Activated CD4-positive, alpha-beta T cell treated with anti-CD3 and anti-CD28 coated beads, Interleukin-2, amount 50 U/mL, for 1 hour (primary cell): ENCODE measurements around the gene FAM120AOS.
"Not testable (repeated sequence)": the region's sequence is repeated elsewhere in the genome, so short reads cannot be mapped to it uniquely, and the experiment has no call there.

Source experiments
- DNase-seq: peaks from one replicate; pipeline ENCODE4 v3.0.0-alpha.2; 2020

Gene FAM120AOS

GRCh38 chr9:93466416-93467061, 13.2 kb upstream of the FAM120AOS start:
- no peak for DNase-seq

GRCh38 chr9:93465855-93466254, 12.5 kb upstream of the FAM120AOS start:
- DNase-seq, result no peak

GRCh38 chr9:93464876-93465275, 11.5 kb upstream of the FAM120AOS start:
- DNase-seq, result no peak

- DNase-seq, result no peak
These were observed 11.0 kb upstream of the FAM120AOS start for GRCh38 chr9:93464395-93464794.

- no peak for DNase-seq
These were observed 10.4 kb upstream of the FAM120AOS start for GRCh38 chr9:93463638-93464248.

GRCh38 chr9:93461821-93462220, 8.4 kb upstream of the FAM120AOS start:
- DNase-seq, result no peak

- DNase-seq, result no peak
These were observed 8.0 kb upstream of the FAM120AOS start for GRCh38 chr9:93461414-93461743.

GRCh38 chr9:93460689-93461413, 7.5 kb upstream of the FAM120AOS start:
- DNase-seq, result no peak

- no peak for DNase-seq
These were observed 6.1 kb upstream of the FAM120AOS start for GRCh38 chr9:93459432-93459847.

GRCh38 chr9:93458712-93459111, 5.3 kb upstream of the FAM120AOS start:
- DNase-seq, result no peak

GRCh38 chr9:93457006-93457405, 3.6 kb upstream of the FAM120AOS start:
- no peak for DNase-seq

GRCh38 chr9:93456504-93456903, 3.1 kb upstream of the FAM120AOS start:
- no peak for DNase-seq

- DNase-seq, result no peak
These were observed 2.6 kb upstream of the FAM120AOS start for GRCh38 chr9:93456022-93456421.

- peak; percentile 12 for DNase-seq
These were observed 703 bp downstream of the FAM120AOS start for GRCh38 chr9:93452710-93453046.

GRCh38 chr9:93451849-93452709, 1.3 kb downstream of the FAM120AOS start:
- peak; percentile 43 for DNase-seq

GRCh38 chr9:93450945-93451815, 2.2 kb downstream of the FAM120AOS start, which contains the start of gene FAM120A:
Gene FAM120A (plus strand): TSS chr9:93451685. CDS start chr9:93451916, 231 bp downstream.
- peak; percentile 74 for DNase-seq

GRCh38 chr9:93447655-93448054, 5.7 kb downstream of the FAM120AOS start:
- DNase-seq, result no peak

- DNase-seq, result no peak
These were observed 7.3 kb downstream of the FAM120AOS start for GRCh38 chr9:93446073-93446472.

GRCh38 chr9:93440896-93441580, 12.3 kb downstream of the FAM120AOS start:
- DNase-seq, result no peak

- DNase-seq, result not testable (repeated sequence)
These were observed 14.1 kb downstream of the FAM120AOS start for GRCh38 chr9:93439301-93439700.

GRCh38 chr9:93437996-93438395, 15.4 kb downstream of the FAM120AOS start:
- DNase-seq, result no peak
